Loucy (cell line): ENCODE results near the gene APLP1.

Experiments used
- CTCF ChIP-seq: fragments of 200-600 bp; sonication (generic); conservative IDR thresholded peaks from 2 replicates; pipeline ENCODE4 v1.5.1; 2014; ENCODE audit warnings: mild to moderate bottlenecking, antibody characterized with exemption, low read length
- EZH2phosphoT487 ChIP-seq: fragments of 200-600 bp; IDR thresholded peaks from 2 replicates; pipeline ENCODE4 v1.6.1; 2018; ENCODE audit warnings: antibody characterized with exemption, mild to moderate bottlenecking, moderate library complexity, borderline replicate concordance

DNA sequence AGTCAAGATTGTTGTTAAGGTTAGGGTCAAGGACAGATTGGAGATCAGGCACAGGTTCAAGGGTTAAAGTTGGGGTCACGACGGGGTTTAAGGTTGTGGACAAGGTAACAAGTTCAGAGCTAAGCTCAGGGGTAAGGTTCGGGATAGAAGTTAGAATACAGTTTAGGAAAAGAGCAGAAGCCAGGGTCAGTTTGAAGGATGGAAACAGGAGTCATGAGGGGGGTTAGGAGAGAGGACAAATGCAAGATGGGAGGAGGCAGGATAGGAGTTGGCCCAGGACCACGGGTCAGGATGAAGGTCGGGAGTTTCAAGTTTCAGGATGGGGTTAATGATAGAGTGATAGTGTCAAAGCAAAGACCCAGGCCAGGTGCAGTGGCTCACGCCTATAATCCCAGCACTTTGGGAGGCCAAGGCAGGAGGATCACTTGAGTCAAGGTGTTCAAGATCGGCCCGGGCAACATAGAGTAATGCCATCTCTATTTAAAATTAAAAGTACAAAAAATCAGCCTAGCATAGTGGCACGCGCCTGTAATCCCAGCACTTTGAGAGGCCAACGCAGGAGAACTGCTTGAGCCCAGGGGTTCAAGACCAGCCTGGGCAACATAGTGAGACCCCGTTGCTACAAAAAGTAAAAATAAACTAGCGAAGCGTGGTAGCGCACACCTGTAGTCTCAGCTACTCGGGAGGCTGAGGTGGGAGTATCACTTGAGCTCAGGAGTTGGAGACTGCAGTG, 23.7 kb upstream of the APLP1 start:
- TF ChIP-seq CTCF (no peak), EZH2phosphoT487 (no peak)
